Thyroid gland (tissue), 4 donors: ENCODE results near the gene HNRNPF.

Experiments
- POLR2A ChIP-seq, 2 donors: fragments of 450-650 bp; IDR thresholded peaks; one replicate each; pipeline ENCODE4 v1.6.1; 2017; ENCODE audit warnings: antibody characterized with exemption in 2 of 2, mild to moderate bottlenecking in 2 of 2, moderate library complexity in 1 of 2
- TF ChIP-seq, protein P1 (sequence below), 6 experiments: fragments of 200-600 bp in 3 of 6; fragments of 450-650 bp in 3 of 6; sonication (generic) in 3 of 6; IDR thresholded peaks; one replicate each; pipeline ENCODE4 v1.5.1; 2016 to 2019; ENCODE audit warnings: antibody characterized with exemption in 6 of 6, mild to moderate bottlenecking in 2 of 6, inconsistent platforms in 1 of 6, moderate library complexity in 1 of 6

DNA sequence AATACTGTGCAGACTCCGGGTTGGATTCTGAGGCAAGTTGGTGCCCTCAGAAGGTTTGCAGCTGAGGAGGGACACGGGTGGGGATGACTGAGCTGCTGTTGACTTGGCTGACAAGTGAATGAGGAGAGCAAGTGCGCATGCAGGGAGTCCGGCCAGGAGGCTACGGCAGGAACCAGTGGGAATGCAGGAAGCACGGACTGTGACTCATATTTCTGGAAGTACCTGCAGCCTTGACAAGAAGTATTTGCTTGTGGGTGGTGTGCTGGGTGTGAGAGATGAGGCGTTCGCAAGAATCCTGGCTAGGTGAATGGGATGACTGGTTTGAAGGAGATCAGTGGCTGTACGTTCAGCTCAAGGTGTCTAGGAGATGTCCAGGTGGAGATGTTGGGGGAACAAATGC is 68.4 kb downstream of the HNRNPF start:
- TF ChIP-seq, protein P1, sequence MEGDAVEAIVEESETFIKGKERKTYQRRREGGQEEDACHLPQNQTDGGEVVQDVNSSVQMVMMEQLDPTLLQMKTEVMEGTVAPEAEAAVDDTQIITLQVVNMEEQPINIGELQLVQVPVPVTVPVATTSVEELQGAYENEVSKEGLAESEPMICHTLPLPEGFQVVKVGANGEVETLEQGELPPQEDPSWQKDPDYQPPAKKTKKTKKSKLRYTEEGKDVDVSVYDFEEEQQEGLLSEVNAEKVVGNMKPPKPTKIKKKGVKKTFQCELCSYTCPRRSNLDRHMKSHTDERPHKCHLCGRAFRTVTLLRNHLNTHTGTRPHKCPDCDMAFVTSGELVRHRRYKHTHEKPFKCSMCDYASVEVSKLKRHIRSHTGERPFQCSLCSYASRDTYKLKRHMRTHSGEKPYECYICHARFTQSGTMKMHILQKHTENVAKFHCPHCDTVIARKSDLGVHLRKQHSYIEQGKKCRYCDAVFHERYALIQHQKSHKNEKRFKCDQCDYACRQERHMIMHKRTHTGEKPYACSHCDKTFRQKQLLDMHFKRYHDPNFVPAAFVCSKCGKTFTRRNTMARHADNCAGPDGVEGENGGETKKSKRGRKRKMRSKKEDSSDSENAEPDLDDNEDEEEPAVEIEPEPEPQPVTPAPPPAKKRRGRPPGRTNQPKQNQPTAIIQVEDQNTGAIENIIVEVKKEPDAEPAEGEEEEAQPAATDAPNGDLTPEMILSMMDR (IDR thresholded peaks at IDR 0.05): no peak
- no peak for TF ChIP-seq POLR2A (IDR thresholded peaks at IDR 0.05)
